Suppressor macrophage (primary cell): Measurements from ENCODE around the gene AARS2.

ENCODE experiments used
- DNase-seq, 4 experiments: peaks; one replicate each; pipeline ENCODE4 v3.0.0-alpha.2; 2020 to 2022

The AARS2 gene

GRCh38 chr6:44275749-44276648, 37.1 kb downstream of the AARS2 start:
- DNase-seq = peak in 2 of 4 experiments; percentile 28 to 50

GRCh38 chr6:44275271-44275748, 37.8 kb downstream of the AARS2 start:
- DNase-seq = no peak

- DNase-seq = no peak
Measured at GRCh38 chr6:44273617-44274016, 39.5 kb downstream of the AARS2 start.

- DNase-seq = no peak
Measured at GRCh38 chr6:44272999-44273566, 40.1 kb downstream of the AARS2 start.

GRCh38 chr6:44272529-44272928, 40.6 kb downstream of the AARS2 start:
- no peak for DNase-seq

- no peak for DNase-seq
Measured at GRCh38 chr6:44271914-44272313, 41.2 kb downstream of the AARS2 start.

- no peak for DNase-seq
Measured at GRCh38 chr6:44271406-44271723, 41.8 kb downstream of the AARS2 start.

GRCh38 chr6:44270526-44271405, 42.4 kb downstream of the AARS2 start:
- DNase-seq = no peak

- no peak for DNase-seq
Measured at GRCh38 chr6:44269921-44270525, 43.1 kb downstream of the AARS2 start, which contains the start of gene TMEM151B. Gene TMEM151B, plus strand, starts transcription at chr6:44270450. Its CDS starts 293 bp downstream, at chr6:44270743.

GRCh38 chr6:44269178-44269920, 43.8 kb downstream of the AARS2 start:
- peak; percentile 43 to 74 (median 67) for DNase-seq

GRCh38 chr6:44268095-44268628, 45.0 kb downstream of the AARS2 start:
- DNase-seq = peak; percentile 36 to 67 (median 52)

GRCh38 chr6:44267252-44267651, 45.9 kb downstream of the AARS2 start:
- DNase-seq = no peak

GRCh38 chr6:44266347-44266746, 46.8 kb downstream of the AARS2 start:
- no peak for DNase-seq

- no peak for DNase-seq
Measured at GRCh38 chr6:44265722-44266233, 47.4 kb downstream of the AARS2 start.

- peak; percentile 97 to 99 (median 98) for DNase-seq
Measured at GRCh38 chr6:44265007-44265721, 48.0 kb downstream of the AARS2 start, which contains the start of gene NFKBIE. Gene NFKBIE, minus strand, starts transcription at chr6:44265551. Its CDS starts 205 bp downstream, at chr6:44265346.

GRCh38 chr6:44264154-44265006, 48.8 kb downstream of the AARS2 start:
- DNase-seq = peak; percentile 78 to 90 (median 88)

GRCh38 chr6:44263354-44264100, 49.6 kb downstream of the AARS2 start:
- DNase-seq = peak; percentile 62 to 83 (median 82)
